NB4 (cell line): Measurements from ENCODE around the gene HS6ST3.

Experiments
- DNase-seq: peaks from one replicate; pipeline ENCODE4 v3.0.0; 2010; ENCODE audit warnings: low read depth
- H3K4me3 ChIP-seq: one replicate; pipeline ENCODE4 v1.5.1; 2011; ENCODE audit warnings: mild to moderate bottlenecking, low read depth, low read length, moderate library complexity
- MYC ChIP-seq: IDR thresholded peaks from 2 replicates; pipeline ENCODE4 v1.6.1; 2011; ENCODE audit warnings: low read depth, low read length
- POLR2A ChIP-seq: IDR thresholded peaks from 2 replicates; pipeline ENCODE4 v1.6.1; 2011; ENCODE audit warnings: mild to moderate bottlenecking; ENCODE audit not compliant: insufficient read length; ENCODE audit errors: extremely low read depth
- TF ChIP-seq, protein P1 (sequence below): IDR thresholded peaks from one replicate; pipeline ENCODE4 v1.5.1; 2012; ENCODE audit warnings: low read depth, low read length
- TF ChIP-seq, protein P2 (sequence below): IDR thresholded peaks from 2 replicates; pipeline ENCODE4 v1.6.1; 2011; ENCODE audit warnings: low read depth, low read length

HS6ST3 gene

DNA sequence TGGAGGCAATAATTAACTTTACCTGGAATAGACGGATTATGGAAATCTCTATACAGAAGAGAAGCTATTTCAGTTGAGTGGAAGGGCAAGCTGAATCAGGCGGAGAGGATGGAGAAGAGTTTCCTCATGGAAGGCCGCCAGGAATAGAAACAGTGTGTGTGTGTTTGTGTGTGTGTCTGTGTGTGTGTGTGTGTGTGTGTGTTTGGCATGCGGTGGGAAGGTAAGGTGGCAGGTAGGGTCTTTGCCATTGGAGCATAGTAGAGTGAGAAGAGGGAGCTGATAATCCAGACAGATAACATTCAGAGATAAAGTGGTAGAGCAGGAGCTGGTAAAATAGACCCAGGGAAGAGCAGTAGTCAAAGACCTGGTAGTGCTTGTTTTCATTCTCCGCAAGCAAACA lies 9.2 kb upstream of the HS6ST3 start:
- no peak for DNase-seq
- H3K4me3 ChIP-seq: no peak overlapping the region
- no peak for TF ChIP-seq MYC
- TF ChIP-seq, protein P1, sequence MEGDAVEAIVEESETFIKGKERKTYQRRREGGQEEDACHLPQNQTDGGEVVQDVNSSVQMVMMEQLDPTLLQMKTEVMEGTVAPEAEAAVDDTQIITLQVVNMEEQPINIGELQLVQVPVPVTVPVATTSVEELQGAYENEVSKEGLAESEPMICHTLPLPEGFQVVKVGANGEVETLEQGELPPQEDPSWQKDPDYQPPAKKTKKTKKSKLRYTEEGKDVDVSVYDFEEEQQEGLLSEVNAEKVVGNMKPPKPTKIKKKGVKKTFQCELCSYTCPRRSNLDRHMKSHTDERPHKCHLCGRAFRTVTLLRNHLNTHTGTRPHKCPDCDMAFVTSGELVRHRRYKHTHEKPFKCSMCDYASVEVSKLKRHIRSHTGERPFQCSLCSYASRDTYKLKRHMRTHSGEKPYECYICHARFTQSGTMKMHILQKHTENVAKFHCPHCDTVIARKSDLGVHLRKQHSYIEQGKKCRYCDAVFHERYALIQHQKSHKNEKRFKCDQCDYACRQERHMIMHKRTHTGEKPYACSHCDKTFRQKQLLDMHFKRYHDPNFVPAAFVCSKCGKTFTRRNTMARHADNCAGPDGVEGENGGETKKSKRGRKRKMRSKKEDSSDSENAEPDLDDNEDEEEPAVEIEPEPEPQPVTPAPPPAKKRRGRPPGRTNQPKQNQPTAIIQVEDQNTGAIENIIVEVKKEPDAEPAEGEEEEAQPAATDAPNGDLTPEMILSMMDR: no peak
- TF ChIP-seq POLR2A: no peak
- TF ChIP-seq, protein P2, sequence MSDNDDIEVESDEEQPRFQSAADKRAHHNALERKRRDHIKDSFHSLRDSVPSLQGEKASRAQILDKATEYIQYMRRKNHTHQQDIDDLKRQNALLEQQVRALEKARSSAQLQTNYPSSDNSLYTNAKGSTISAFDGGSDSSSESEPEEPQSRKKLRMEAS: no peak

DNA sequence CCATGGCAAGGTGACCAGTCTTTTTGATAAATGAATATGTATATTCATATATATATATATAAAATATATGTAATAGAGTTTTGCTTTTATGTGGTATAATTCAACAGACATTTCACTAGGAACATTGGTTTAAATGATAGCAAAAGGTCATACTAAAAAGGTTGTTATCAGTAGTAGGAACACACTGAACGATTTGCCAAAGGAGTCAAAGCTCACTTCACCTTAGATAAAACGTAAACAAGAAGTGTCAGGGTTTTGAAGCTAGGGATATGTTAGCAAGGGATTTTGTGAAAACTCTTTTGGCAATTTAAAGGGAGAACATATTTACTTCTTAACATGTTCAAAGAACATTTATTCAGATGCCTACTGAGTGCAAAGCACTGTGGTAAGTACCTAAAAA lies 8.0 kb upstream of the HS6ST3 start:
- TF ChIP-seq, protein P1: no peak
- TF ChIP-seq, protein P2: no peak
- TF ChIP-seq POLR2A (no peak), MYC (no peak)
- no peak for DNase-seq
- no peak overlapping the region for H3K4me3 ChIP-seq

DNA sequence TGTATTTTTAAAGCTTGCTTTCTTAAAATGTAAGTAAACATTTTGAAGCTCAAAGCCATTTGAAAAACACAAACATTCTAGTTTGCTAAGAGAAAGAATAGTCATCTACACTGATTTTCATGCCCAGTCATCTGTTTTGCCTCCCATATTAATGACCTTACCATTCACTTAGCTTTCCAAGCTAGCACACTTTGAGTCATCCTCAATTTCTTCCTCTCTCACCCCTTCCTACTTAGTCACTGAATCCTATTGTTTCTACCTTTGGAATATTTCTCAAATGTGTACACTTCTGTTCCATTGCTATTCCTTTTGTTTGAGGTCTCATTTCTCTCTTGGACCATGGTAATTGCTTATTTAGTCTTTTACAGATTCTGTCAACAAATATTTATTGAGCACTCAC lies 7.3 kb upstream of the HS6ST3 start:
- DNase-seq: no peak
- TF ChIP-seq, protein P2: no peak
- TF ChIP-seq MYC (no peak), POLR2A (no peak)
- TF ChIP-seq, protein P1: no peak
- H3K4me3 ChIP-seq: no peak overlapping the region

DNA sequence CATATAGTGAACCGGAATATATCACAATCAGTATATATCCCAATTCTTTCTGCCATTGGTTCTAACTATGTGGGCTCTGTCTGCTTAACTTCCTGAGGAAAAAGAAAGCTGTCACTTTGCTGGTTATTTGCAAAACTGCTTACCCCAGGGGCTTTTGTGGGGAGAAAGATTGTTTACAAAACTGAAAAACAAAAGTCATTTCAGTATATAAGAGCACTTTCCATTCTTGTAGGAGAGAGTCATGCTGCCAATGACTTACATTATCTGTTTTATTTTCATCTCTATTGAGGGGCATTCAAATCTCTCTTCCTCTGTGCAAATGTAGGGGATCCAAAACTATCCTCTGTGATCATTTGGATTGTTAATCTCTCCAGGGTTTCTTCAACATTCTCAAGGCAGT lies 3.2 kb upstream of the HS6ST3 start:
- TF ChIP-seq, protein P1: no peak
- TF ChIP-seq, protein P2: no peak
- TF ChIP-seq POLR2A: no peak
- no peak for TF ChIP-seq MYC
- DNase-seq: no peak
- H3K4me3 ChIP-seq: no peak overlapping the region

DNA sequence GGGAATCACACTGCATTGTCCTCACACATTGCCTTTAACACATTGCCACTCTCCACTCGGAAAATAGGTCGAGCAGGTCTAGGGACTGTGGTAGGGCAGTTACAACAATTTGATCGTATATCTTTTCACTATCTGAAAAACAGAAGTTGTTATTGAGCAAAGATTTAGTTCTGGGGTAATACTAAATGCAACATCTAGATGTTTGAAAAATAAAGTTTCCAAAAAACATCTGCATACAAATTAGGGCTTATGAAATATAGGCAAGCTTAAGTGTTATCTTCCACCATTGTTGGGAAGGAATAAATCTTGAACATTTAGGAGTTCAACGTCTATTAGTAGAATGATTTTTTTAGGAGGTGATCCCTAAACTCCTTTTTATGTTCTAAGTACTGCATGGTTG lies 768 bp upstream of the HS6ST3 start:
- no peak for DNase-seq
- H3K4me3 ChIP-seq: no peak overlapping the region
- TF ChIP-seq POLR2A (no peak), MYC (no peak)
- TF ChIP-seq, protein P2: no peak
- TF ChIP-seq, protein P1: no peak
